PC-9 (cell line): ENCODE measurements around the gene NECAB3. TPM values are rescaled to one million over a fixed set of nuclear protein-coding genes. Genes with fewer than 3 reads are reported as not detected.

Experiments used
- BruUV-seq: library from RNA; stranded (reverse); fragments of 400-500 nt; replicated peaks from 2 replicates; lab custom pipeline; 2021; lab: Mats Ljungman, UMichigan
- CTCF ChIA-PET: fragments of 300-600 bp; sonication (Branson Sonifier 250); formaldehyde crosslinking; loops from one replicate; lab custom pipeline; 2022; ENCODE audit warnings: antibody characterized with exemption; lab: Charles Lee
- POLR2A ChIA-PET: fragments of 300-600 bp; sonication (Branson Sonifier 250); formaldehyde crosslinking; loops from one replicate; lab custom pipeline; 2022; ENCODE audit warnings: antibody characterized with exemption; ENCODE audit not compliant: unreplicated experiment; lab: Charles Lee
- DNase-seq, 2 experiments: peaks; one replicate each; pipeline versions ENCODE4 v3.0.0 to v3.0.0-alpha.2; 2015 to 2022; ENCODE audit warnings: mixed read lengths in 1 of 2
- H2AFZ ChIP-seq: fragments of 200-600 bp; sonication (generic); 2 replicates; pipeline ENCODE4 v1.8.1; 2017; ENCODE audit warnings: antibody characterized with exemption
- H3F3A ChIP-seq: fragments of 200-600 bp; sonication (generic); 2 replicates; pipeline ENCODE4 v1.8.1; 2017; ENCODE audit warnings: antibody characterized with exemption, mild to moderate bottlenecking, low read depth; ENCODE audit not compliant: insufficient read depth
- H3K27ac ChIP-seq: fragments of 200-600 bp; sonication (generic); 2 replicates; pipeline ENCODE4 v1.6.1; 2016; ENCODE audit warnings: mixed run types
- H3K27me3 ChIP-seq: fragments of 200-600 bp; sonication (generic); 2 replicates; pipeline ENCODE4 v1.6.1; 2016; ENCODE audit warnings: low read depth, mixed run types; ENCODE audit not compliant: insufficient read depth
- H3K36me3 ChIP-seq: fragments of 200-600 bp; sonication (generic); 2 replicates; pipeline ENCODE4 v1.6.1; 2016; ENCODE audit warnings: low read depth, mixed run types
- H3K4me1 ChIP-seq: fragments of 200-600 bp; sonication (generic); replicated peaks from 2 replicates; pipeline ENCODE4 v1.6.1; 2016; ENCODE audit warnings: mixed run types; ENCODE audit not compliant: insufficient read depth
- H3K4me2 ChIP-seq: fragments of 200-600 bp; sonication (generic); 2 replicates; pipeline ENCODE4 v1.6.1; 2017; ENCODE audit warnings: mixed run types
- H3K4me3 ChIP-seq: fragments of 200-600 bp; sonication (generic); 2 replicates; pipeline ENCODE4 v1.6.1; 2016; ENCODE audit warnings: mixed run types
- H3K79me2 ChIP-seq: fragments of 200-600 bp; sonication (generic); 2 replicates; pipeline ENCODE4 v1.6.1; 2017; ENCODE audit warnings: low read depth, mixed run types
- H3K9me2 ChIP-seq: fragments of 200-600 bp; sonication (generic); 2 replicates; pipeline ENCODE4 v1.8.1; 2017; ENCODE audit warnings: mild to moderate bottlenecking; ENCODE audit not compliant: insufficient read depth
- H3K9me3 ChIP-seq: fragments of 200-600 bp; sonication (generic); 2 replicates; pipeline ENCODE4 v1.8.1; 2016; ENCODE audit warnings: low read depth; ENCODE audit not compliant: insufficient read depth
- H4K20me1 ChIP-seq: fragments of 200-600 bp; sonication (generic); 2 replicates; pipeline ENCODE4 v1.8.1; 2017; ENCODE audit not compliant: insufficient read depth
- EZH2 ChIP-seq: fragments of 200-600 bp; sonication (generic); IDR thresholded peaks from 2 replicates; pipeline ENCODE4 v1.8.0; 2017; ENCODE audit warnings: antibody characterized with exemption, low read depth
- intact Hi-C: fragments of 100-400 bp; cut with micrococcal nuclease; formaldehyde crosslinking; loops from one replicate; pipeline ENCODE4 v1.10.0; 2022; ENCODE audit not compliant: unreplicated experiment
- total RNA-seq: library from RNA; stranded (reverse); gene quantifications from 2 replicates; pipeline ENCODE4 v1.2.3, GENCODE V29; 2021
- TF ChIP-seq, protein P1 (sequence below): fragments of 200-600 bp; sonication (generic); conservative IDR thresholded peaks from 2 replicates; pipeline ENCODE4 v1.6.1; 2017; ENCODE audit warnings: mixed run types, antibody characterized with exemption, mild to moderate bottlenecking, moderate library complexity

Gene NECAB3
- total RNA-seq, 1 experiment from 2014 or later, result 72.1 TPM

DNA sequence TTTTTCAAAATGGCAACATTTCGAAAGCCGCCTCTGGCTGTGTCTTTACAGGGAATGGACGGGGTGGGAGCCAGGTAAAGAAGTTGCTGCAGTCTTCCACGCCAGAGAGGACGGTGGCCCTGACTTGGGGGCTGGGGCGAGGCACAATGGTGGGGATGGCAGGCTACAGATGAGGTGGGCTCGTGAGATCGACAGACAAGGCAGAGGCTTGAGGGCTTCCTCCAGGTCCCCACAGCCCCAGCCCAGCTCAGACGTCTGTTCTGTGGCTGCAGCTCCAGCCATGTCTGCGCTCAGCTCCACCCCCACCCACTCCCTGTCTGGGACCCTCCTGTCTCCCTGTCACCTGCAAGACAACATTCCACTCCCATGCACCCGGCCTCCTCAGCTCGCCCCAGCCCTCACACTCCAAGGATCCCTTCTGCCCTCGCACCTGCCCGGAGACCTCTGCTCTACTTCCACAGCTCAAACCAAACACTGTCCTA, 19.5 kb downstream of the NECAB3 start:
- DNase-seq, result peak in 1 of 2 experiments; percentile 17
- intact Hi-C loops, result loop anchor here (5.0 kb wide), 1 partner anchor 252 kb away; the partner anchor contains the start of gene CDK5RAP1
- POLR2A ChIA-PET, result interaction anchor here (1.6 kb wide), 1 partner anchor 12 kb away, joined by 10 read pairs; the partner anchor contains the start of gene ACTL10
- no peaks in the 10 kb centered on the region for H3K9me3 ChIP-seq
- CTCF ChIA-PET, result no interaction called here
- H3K4me3 ChIP-seq, result no peak overlapping the region
- no peak overlapping the region for H3K27ac ChIP-seq
- peaks cover 32% of the 10 kb centered on the region for H3F3A ChIP-seq
- H3K4me2 ChIP-seq, result peak overlapping the region; percentile 38; the same call in 1 of the 2 replicates
- BruUV-seq, result no TSS peak
- TF ChIP-seq, protein P1, sequence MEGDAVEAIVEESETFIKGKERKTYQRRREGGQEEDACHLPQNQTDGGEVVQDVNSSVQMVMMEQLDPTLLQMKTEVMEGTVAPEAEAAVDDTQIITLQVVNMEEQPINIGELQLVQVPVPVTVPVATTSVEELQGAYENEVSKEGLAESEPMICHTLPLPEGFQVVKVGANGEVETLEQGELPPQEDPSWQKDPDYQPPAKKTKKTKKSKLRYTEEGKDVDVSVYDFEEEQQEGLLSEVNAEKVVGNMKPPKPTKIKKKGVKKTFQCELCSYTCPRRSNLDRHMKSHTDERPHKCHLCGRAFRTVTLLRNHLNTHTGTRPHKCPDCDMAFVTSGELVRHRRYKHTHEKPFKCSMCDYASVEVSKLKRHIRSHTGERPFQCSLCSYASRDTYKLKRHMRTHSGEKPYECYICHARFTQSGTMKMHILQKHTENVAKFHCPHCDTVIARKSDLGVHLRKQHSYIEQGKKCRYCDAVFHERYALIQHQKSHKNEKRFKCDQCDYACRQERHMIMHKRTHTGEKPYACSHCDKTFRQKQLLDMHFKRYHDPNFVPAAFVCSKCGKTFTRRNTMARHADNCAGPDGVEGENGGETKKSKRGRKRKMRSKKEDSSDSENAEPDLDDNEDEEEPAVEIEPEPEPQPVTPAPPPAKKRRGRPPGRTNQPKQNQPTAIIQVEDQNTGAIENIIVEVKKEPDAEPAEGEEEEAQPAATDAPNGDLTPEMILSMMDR, result no peak
- TF ChIP-seq EZH2, result no peak
- no peak overlapping the region for H2AFZ ChIP-seq
- H4K20me1 ChIP-seq, result no peaks in the 10 kb centered on the region
- peaks cover 48% of the 10 kb centered on the region for H3K4me1 ChIP-seq
- no peaks in the 10 kb centered on the region for H3K79me2 ChIP-seq
- no peaks in the 10 kb centered on the region for H3K9me2 ChIP-seq
- no peaks in the 10 kb centered on the region for H3K27me3 ChIP-seq
- H3K36me3 ChIP-seq, result no peaks in the 10 kb centered on the region

DNA sequence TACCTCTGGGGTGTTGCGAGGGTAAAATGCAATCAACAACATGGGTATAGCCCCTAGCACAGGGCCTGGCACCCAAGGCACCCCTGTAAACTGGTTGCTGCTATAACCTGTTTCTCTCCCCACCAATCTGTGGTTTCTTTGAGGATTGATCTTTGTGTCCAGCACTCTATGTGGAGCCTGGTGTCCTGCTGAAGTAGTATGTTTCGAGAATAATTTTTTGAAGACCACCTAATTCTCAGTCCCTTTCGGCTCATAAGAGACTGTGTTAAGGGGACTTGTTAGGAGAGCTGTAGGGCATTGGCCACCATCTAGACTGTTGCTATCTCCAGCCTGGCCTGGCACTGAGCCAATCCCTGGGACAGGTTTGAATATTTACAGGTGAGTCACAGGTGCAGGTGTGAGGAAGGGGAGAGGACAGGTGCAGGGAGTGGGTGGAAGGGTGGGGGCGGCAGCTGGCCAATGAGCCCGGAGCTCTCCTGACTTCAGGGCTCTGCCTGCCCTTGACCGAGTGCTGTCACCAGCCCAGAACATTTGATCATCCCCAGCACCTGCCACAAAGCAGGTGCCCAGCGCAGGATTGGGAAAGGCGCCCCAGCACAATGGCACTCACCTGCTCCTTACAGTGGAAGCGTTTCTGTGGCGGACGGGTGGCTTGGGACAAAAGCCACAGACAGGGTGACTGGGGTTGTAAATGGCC, 20.2 kb downstream of the NECAB3 start:
- TF ChIP-seq, protein P1, result no peak
- H3K9me2 ChIP-seq, result no peaks in the 10 kb centered on the region
- H3K9me3 ChIP-seq, result no peaks in the 10 kb centered on the region
- no peaks in the 10 kb centered on the region for H4K20me1 ChIP-seq
- no peak overlapping the region for H2AFZ ChIP-seq
- ChIA-PET CTCF (no interaction called here), POLR2A (interaction anchor here (0.6 to 1.6 kb wide), 2 partner anchors 12 to 136 kb away, joined by 4 to 10 read pairs; partner anchors contain the start of gene ACTL10)
- peak; percentile 81 to 88 for DNase-seq
- no peaks in the 10 kb centered on the region for H3K36me3 ChIP-seq
- H3K4me1 ChIP-seq, result peaks cover 48% of the 10 kb centered on the region
- no peaks in the 10 kb centered on the region for H3K79me2 ChIP-seq
- peak overlapping the region; percentile 38 for H3K4me2 ChIP-seq
- H3F3A ChIP-seq, result peaks cover 32% of the 10 kb centered on the region
- H3K27me3 ChIP-seq, result no peaks in the 10 kb centered on the region
- H3K4me3 ChIP-seq, result no peak overlapping the region
- no TSS peak for BruUV-seq
- intact Hi-C loops, result loop anchor here (5.0 kb wide), 1 partner anchor 252 kb away; the partner anchor contains the start of gene CDK5RAP1
- no peak overlapping the region for H3K27ac ChIP-seq

DNA sequence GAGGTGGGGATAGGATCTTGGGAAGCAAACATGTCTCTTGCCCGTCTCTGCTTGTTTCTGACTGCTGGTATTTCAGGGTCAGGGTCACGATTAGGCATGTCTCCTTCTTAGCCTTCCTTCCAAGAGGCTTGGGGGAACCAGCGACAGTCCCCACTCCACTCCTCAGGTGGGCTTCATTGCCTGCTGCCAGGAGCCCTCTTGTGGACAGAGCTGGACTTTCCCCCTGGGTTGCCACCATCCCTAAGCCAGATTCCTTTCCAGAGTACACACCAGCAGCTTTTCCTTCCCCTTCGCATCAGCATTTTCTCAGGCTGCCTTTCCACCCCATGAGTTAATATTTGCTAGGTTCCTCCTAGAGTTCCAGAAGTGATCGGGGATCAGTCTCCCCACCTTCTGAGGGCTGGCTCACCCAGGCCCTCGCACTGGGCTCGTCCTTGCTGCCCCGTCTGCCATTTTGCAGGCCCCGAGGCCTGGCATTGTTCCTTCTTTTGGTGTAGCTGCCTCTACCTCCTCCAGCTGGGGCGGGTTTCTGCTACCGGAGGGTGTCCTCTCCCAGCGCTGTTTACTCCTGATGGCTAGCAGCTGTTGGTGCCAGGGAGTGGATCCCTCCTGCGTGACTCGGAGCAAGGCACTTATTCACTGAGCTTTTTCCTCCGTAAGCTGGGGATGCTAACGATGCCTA, 20.9 kb downstream of the NECAB3 start:
- no peaks in the 10 kb centered on the region for H3K36me3 ChIP-seq
- no peak overlapping the region for H2AFZ ChIP-seq
- POLR2A ChIA-PET, result interaction anchor here (0.5 to 1.6 kb wide), 4 partner anchors 11 to 486 kb away, joined by 3 to 10 read pairs (median 4); partner anchors contain the start of gene ACTL10
- H3K27ac ChIP-seq, result no peak overlapping the region
- H3K4me2 ChIP-seq, result peak overlapping the region; percentile 38; the same call in 1 of the 2 replicates
- H3K9me2 ChIP-seq, result no peaks in the 10 kb centered on the region
- no peaks in the 10 kb centered on the region for H3K27me3 ChIP-seq
- intact Hi-C loops, result loop anchor here (5.0 kb wide), 1 partner anchor 251 kb away; the partner anchor contains the start of gene CDK5RAP1
- H3F3A ChIP-seq, result peaks cover 32% of the 10 kb centered on the region
- no peaks in the 10 kb centered on the region for H3K79me2 ChIP-seq
- CTCF ChIA-PET, result interaction anchor here (0.6 kb wide), 1 partner anchor 121 kb away, joined by 3 read pairs; no protein-coding TSS in a partner anchor
- no peaks in the 10 kb centered on the region for H4K20me1 ChIP-seq
- no peak for TF ChIP-seq EZH2
- TF ChIP-seq, protein P1, result peak; percentile 77
- H3K4me1 ChIP-seq, result peaks cover 48% of the 10 kb centered on the region
- no peaks in the 10 kb centered on the region for H3K9me3 ChIP-seq
- no TSS peak for BruUV-seq
- peak in 1 of 2 experiments; percentile 60 for DNase-seq
- H3K4me3 ChIP-seq, result no peak overlapping the region
